Measurements from ENCODE around the gene CD164L2.

CD164L2 gene

DNA sequence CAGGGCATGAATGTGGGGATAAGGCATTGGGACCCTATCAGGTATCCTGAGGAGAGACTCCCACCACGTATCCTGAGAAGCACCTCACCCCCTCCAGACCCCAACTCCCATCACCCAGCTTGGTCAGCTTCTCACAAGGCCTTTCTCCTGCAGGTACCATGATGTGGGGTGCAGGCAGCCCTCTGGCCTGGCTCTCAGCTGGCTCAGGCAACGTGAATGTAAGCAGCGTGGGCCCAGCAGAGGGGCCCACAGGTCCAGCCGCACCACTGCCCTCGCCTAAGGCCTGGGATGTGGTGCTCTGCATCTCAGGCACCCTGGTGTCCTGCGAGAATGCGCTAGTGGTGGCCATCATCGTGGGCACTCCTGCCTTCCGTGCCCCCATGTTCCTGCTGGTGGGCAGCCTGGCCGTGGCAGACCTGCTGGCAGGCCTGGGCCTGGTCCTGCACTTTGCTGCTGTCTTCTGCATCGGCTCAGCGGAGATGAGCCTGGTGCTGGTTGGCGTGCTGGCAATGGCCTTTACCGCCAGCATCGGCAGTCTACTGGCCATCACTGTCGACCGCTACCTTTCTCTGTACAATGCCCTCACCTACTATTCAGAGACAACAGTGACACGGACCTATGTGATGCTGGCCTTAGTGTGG, 10.6 kb upstream of the CD164L2 start:
- no peak overlapping the region for H3K4me2 ChIP-seq (ENCODE audit: low read depth, low read length, poor library complexity, severe bottlenecking)
- H3K9me2 ChIP-seq (replicated peaks; ENCODE audit: low read depth, low read length): no peaks in the 10 kb centered on the region
- no peaks in the 10 kb centered on the region for H3K27me3 ChIP-seq (ENCODE audit: insufficient read depth, low read length, poor library complexity, severe bottlenecking)
- H2AFZ ChIP-seq (ENCODE audit: low read length): no peak overlapping the region
- TF ChIP-seq, protein P1, sequence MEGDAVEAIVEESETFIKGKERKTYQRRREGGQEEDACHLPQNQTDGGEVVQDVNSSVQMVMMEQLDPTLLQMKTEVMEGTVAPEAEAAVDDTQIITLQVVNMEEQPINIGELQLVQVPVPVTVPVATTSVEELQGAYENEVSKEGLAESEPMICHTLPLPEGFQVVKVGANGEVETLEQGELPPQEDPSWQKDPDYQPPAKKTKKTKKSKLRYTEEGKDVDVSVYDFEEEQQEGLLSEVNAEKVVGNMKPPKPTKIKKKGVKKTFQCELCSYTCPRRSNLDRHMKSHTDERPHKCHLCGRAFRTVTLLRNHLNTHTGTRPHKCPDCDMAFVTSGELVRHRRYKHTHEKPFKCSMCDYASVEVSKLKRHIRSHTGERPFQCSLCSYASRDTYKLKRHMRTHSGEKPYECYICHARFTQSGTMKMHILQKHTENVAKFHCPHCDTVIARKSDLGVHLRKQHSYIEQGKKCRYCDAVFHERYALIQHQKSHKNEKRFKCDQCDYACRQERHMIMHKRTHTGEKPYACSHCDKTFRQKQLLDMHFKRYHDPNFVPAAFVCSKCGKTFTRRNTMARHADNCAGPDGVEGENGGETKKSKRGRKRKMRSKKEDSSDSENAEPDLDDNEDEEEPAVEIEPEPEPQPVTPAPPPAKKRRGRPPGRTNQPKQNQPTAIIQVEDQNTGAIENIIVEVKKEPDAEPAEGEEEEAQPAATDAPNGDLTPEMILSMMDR (conservative IDR thresholded peaks at IDR 0.05; ENCODE audit: low read length): no peak
- no peak for TF ChIP-seq EZH2phosphoT487 (IDR thresholded peaks at IDR 0.05; ENCODE audit: borderline replicate concordance)
- no peaks in the 10 kb centered on the region for H3K9me3 ChIP-seq (ENCODE audit: insufficient read depth, low read depth, low read length)
- H3F3A ChIP-seq (ENCODE audit: low read depth): no peaks in the 10 kb centered on the region
- H3K9ac ChIP-seq (ENCODE audit: low read depth, low read length, poor library complexity, severe bottlenecking): no peak overlapping the region
- no peaks in the 10 kb centered on the region for H3K36me3 ChIP-seq (ENCODE audit: insufficient read depth, low read length)
- no peak overlapping the region for H3K4me3 ChIP-seq (ENCODE audit: low read length, poor library complexity, severe bottlenecking)
- peaks cover 11% of the 10 kb centered on the region for H3K4me1 ChIP-seq (ENCODE audit: insufficient read depth, low read length, poor library complexity, severe bottlenecking)
- H4K20me1 ChIP-seq (ENCODE audit: insufficient read depth, low read length, poor library complexity, severe bottlenecking): no peaks in the 10 kb centered on the region
- no peaks in the 10 kb centered on the region for H3K79me2 ChIP-seq (ENCODE audit: insufficient read depth, low read length)

DNA sequence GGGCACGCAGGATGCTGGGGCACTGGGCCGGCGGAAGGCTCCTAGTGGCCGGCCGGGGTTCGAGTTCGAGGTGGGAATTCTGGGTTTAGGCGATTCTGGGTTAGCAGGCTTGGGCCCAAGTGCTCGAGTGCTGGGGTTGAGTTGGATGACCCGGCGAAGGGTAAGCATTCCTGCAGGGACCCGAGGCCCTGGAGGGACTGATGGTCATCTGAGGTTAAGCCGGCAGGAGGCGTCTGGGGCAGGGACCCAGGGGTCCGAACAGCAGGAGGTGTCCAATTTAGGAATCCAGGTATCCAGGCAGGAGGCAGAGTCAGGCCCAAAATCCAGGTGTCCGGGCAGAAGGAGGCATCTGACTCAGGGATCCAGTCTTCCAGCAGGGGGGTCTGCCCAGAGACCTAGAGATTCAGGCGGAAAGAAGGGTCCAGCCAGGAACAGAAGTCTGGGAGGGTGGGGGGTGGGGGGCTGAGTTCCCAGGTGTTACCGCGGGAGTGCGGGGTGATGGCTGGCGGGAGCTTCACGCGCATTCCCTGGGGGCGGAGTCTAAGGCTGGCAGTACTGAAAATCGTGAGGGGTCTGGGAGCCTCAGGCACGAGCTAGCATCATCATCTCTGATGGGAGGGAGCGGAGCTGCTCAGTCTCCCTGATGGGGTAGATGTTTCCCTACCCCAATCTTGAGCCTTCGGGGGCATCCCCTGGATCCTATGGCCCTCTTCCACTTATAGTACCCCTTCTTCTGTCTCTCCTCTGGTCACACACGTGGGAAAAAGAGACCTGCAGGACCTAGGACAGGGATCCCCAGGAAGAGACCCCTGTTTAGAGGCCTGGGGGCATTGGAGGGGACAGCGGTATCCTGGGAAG, 9.9 kb upstream of the CD164L2 start:
- no peaks in the 10 kb centered on the region for H3K27me3 ChIP-seq (ENCODE audit: insufficient read depth, low read length, poor library complexity, severe bottlenecking)
- H3K4me3 ChIP-seq (ENCODE audit: low read length, poor library complexity, severe bottlenecking): peak overlapping the region; percentile 72
- H3K9me3 ChIP-seq (ENCODE audit: insufficient read depth, low read depth, low read length): no peaks in the 10 kb centered on the region
- H3K4me2 ChIP-seq (ENCODE audit: low read depth, low read length, poor library complexity, severe bottlenecking): peak overlapping the region; percentile 89
- H3F3A ChIP-seq (ENCODE audit: low read depth): no peaks in the 10 kb centered on the region
- no peaks in the 10 kb centered on the region for H3K36me3 ChIP-seq (ENCODE audit: insufficient read depth, low read length)
- no peaks in the 10 kb centered on the region for H3K79me2 ChIP-seq (ENCODE audit: insufficient read depth, low read length)
- H4K20me1 ChIP-seq (ENCODE audit: insufficient read depth, low read length, poor library complexity, severe bottlenecking): no peaks in the 10 kb centered on the region
- TF ChIP-seq, protein P1 (conservative IDR thresholded peaks at IDR 0.05; ENCODE audit: low read length): no peak
- H3K9me2 ChIP-seq (replicated peaks; ENCODE audit: low read depth, low read length): no peaks in the 10 kb centered on the region
- 0 out of 2 replicates have a peak overlapping the region, but pooled peaks have one; percentile 51 for H2AFZ ChIP-seq (ENCODE audit: low read length)
- peak overlapping the region; percentile 61 for H3K9ac ChIP-seq (ENCODE audit: low read depth, low read length, poor library complexity, severe bottlenecking)
- H3K4me1 ChIP-seq (ENCODE audit: insufficient read depth, low read length, poor library complexity, severe bottlenecking): peaks cover 11% of the 10 kb centered on the region

DNA sequence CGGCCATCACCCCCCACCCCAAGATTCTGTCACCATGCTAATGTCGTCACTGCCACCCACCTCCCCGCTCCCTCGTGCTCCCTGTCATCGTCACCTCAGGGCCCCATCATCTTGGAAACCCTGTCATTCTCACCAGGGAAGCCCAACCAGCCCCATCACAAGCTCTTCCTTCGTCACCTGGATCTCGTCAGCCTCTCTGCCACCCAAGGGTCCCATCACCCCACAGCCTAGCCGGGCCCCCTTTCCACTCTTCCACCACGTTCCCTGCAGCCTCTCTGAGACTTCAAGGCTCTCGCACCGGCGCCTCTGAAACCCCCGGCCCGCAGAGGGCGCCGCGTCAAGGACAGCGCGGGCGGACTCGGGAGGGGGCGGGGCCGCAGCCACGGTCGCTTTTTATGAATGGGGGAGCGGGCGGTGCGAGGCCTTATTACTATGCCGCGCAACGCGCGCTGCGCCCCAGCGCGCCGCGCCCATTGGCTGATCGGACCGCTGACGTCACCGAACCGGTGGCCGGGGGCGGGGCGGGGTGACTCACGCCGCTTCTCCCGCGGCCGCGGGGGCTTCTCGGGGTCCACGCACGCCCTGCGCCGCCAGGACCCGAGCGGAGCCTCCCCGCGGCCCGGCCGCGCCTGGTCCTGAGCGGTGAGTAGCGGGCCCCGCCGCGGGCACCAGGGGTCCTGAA, 9.1 kb upstream of the CD164L2 start, which contains the start of gene GPR3:
GPR3 (plus strand) TSS at position 527 of the 682 bp plus-strand sequence. CDS start 1,177 bp downstream, outside the sequence.
- Histone ChIP-seq H3K79me2 (ENCODE audit: insufficient read depth, low read length) (no peaks in the 10 kb centered on the region), H3F3A (ENCODE audit: low read depth) (no peaks in the 10 kb centered on the region), H3K4me1 (ENCODE audit: insufficient read depth, low read length, poor library complexity, severe bottlenecking) (peaks cover 11% of the 10 kb centered on the region), H3K4me2 (ENCODE audit: low read depth, low read length, poor library complexity, severe bottlenecking) (peak within 1 kb of the TSS; percentile 89), H2AFZ (ENCODE audit: low read length) (0 out of 2 replicates have a peak within 1 kb of the TSS, but pooled peaks have one; percentile 51), H3K27me3 (ENCODE audit: insufficient read depth, low read length, poor library complexity, severe bottlenecking) (no peaks in the 10 kb centered on the region), H3K4me3 (ENCODE audit: low read length, poor library complexity, severe bottlenecking) (peak within 1 kb of the TSS; percentile 72), H4K20me1 (ENCODE audit: insufficient read depth, low read length, poor library complexity, severe bottlenecking) (no peaks in the 10 kb centered on the region), H3K9me3 (ENCODE audit: insufficient read depth, low read depth, low read length) (no peaks in the 10 kb centered on the region), H3K36me3 (ENCODE audit: insufficient read depth, low read length) (no peaks in the 10 kb centered on the region), H3K9me2 (replicated peaks; ENCODE audit: low read depth, low read length) (no peaks in the 10 kb centered on the region), H3K9ac (ENCODE audit: low read depth, low read length, poor library complexity, severe bottlenecking) (peak within 1 kb of the TSS; percentile 61)
- TF ChIP-seq, protein P1 (conservative IDR thresholded peaks at IDR 0.05; ENCODE audit: low read length): peak; percentile 59
- no peak for TF ChIP-seq EZH2phosphoT487 (IDR thresholded peaks at IDR 0.05; ENCODE audit: borderline replicate concordance)

Measured in Loucy (cell line).